Inflammatory macrophage treated with lipopolysaccharide for 1 hour (primary cell): Measurements from ENCODE around the gene LST1.
A peak's percentile ranks its signal among the peaks of the same experiment; 100 is the strongest.

ENCODE experiments used
- DNase-seq, 2 donors: peaks; one replicate each; pipeline ENCODE4 v3.0.0-alpha.2; 2020 to 2022

LST1 gene

DNA sequence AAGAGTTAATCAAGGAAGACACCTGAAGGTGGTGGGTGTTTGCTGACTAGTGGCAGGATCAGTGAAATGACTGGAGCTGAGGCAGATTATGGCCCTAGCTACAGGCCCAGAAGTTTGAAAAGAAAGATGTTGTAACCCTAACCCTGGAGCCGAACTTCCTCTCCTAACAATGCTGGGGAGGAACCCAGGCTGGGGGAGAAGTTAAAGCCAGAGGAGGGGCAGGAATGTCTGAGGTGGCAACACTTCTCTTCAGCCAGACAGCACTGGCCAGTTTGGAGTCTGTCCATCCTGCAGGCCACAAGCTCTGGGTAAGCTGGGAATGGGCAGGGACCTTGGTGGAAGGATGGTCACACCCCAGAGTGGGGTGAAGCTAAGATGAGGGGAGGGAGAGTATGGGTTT is at the start of gene LST1:
Gene LST1, plus strand, starts transcription at position 270 of the 400 bp plus-strand sequence. CDS start 1,023 bp downstream, outside the sequence.
- DNase-seq: peak; percentile 80 to 81

DNA sequence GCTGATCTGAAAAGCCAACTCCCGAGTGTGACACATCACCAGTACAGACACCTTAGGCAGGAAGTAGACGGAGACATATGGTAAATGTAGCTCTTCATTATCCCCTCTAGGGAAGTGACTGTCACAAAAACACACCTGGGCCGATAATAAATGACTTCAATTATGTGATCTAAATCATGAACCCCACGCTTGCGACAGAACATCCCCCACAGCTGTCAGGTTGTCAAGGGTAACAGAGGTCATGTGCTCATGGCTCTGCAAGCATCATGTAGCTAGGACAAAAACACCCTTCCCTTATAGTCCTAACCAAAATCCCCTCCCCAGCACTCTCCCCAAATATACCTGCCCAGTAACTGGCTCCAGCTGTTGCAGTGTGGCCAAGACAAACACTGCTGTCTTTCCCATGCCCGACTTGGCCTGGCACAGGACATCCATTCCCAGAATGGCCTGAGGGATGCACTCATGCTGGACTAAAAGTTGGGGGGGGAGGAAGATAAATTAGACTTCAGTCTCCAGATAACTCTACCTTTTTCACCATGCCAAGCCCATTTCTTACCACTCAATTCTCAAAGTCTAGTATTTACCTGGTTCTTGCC is 47.2 kb upstream of the LST1 start:
- DNase-seq: no peak

DNA sequence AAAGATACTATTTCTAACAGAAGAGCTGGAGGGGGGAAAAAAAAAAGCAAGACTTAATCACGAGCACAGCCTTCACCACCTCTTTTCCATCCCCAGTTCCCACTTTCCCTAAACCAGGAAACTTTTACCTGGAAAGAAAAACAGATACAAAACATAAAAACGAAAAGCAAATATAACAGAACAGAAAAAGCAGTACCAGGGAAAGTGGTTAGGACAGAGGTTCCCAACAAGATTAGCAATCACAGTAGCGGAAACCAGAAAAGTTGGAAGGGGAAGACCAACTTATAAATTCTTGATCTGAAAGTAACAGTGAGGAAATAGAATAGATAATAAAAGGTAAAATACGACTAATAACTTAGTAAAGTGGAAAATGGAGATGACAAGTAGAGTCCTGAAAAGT is 45.4 kb upstream of the LST1 start:
- no peak for DNase-seq

DNA sequence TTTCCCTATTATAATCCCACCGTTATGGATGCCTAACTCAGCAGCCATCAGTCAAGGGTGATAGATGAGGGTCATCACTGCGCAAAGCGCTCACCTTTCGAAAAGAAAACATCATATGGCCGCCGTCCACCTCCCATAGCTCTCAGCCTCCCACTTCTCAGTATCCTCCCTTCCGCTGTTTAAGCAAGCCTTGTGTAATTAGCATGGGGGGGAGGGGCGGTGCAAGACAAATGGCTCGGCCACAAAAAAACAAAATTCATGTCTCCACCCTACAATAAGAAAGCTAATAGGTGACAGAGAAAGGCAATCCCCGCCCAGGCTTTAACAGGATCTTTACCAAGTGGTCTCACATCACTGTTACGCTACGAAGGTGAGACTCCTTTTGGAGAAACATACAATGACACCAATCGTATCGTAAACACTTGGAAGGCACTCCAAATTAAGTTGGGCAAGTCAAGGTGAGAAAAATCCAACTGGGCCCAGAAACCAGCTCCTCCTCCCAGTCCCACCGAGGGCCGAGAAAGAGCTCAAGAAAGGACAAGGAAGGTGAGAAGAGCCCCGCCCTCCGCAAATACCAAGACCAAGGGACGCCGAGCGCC is 44.9 kb upstream of the LST1 start:
- DNase-seq: peak in 1 of 2 donors; percentile 66

DNA sequence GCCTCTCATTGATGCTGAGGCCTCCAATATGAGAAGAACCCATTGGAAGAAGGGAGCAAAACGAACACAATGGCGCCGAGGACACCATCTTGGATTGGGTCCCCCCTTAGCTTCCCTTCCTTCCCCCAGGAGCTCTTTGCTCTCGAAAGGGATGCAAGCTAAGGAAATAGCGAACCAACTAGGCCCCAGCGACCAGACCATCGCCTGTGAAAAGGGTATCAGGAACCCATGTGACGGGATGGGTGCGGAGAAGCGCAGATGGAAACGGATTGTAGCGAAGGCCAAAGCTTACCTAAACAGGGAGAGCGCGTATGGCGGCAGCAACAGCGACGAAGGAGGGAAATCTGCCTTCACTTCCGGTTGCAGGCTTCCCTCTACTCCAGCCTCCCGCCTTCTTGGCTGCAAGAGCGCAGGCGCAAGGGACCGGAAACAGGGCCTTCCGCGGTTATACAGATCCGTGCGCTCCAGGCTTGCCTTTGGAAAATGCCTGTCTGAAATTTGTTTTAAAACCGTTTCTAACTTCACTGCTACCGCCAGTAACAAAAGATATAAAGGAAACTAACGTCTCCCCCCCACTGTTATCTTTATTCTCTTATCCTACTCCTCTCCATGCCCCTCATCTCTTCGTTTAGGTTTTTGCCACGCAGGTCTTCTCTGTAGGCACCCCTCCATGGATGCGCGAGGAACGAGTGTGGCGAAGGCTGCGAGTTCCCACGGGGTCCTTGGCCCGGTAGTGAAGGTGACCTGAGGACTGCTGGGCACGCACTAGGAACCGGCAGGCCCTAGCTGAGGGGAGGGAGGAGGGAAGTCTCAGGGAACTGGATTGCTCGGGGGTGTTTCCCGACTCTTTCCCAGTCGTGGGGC is 44.2 kb upstream of the LST1 start, which contains the start of gene DDX39B:
Gene DDX39B, minus strand, starts transcription at position 346 of the 864 bp plus-strand sequence. CDS start 1,471 bp downstream, outside the sequence.
- DNase-seq: peak; percentile 95 to 96

DNA sequence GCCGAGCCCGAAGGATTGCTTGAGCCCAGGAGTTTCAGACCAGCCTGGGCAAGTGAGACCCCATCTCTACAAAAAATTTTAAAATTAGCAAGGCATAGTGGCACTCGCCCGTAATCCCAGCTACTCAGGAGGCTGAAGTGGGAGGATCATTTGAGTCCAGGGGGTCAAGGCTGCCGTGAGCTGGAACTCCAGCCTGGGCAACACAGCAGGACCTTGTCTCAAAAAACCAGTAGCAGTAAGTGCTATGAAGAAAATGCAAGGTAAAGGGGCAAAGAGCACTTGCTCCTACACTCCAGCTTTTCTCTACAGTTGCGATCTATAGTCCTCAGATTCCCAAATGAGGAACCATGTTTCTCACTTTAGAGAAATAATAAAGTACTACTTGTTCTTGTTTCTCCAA is 42.4 kb upstream of the LST1 start:
- DNase-seq: no peak

DNA sequence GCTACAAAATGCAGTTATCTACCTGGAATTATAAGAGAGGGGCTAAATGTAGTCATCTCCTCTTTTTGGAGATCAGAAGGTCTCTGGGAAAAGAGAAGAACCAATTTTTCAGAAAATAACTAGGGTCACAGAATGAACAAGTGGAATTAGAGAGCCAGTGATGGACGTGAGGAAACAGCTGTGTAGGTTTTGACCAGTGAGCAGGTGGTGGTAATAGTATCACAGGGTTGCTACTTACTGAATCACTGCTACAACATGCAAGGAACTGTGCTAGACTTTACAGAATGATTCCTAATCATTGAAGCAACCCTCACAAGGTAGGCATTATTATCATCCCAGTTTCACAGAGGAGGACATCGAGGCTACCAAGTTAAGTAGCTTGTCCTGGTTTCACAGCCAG is 41.4 kb upstream of the LST1 start:
- no peak for DNase-seq

DNA sequence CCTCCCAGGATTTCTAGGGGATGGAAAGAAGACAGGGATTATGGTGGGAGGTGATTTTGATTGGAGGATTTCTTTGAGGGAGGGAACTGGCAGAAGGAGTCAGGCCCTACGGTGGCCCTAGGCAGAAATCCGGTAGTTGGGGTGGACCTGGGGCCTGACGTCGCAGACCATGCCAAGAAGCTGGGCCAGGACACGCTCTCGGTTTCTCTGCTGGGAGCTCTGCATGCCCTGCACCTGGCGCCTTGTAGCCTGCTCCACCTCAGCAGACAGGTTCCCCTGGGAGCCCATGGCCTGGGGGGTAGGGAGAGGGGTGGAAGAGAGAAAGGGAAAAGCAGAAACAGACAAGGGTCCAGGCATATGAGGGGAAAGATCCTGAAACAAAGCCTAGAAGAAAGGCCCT is 40.8 kb upstream of the LST1 start:
- DNase-seq: no peak

DNA sequence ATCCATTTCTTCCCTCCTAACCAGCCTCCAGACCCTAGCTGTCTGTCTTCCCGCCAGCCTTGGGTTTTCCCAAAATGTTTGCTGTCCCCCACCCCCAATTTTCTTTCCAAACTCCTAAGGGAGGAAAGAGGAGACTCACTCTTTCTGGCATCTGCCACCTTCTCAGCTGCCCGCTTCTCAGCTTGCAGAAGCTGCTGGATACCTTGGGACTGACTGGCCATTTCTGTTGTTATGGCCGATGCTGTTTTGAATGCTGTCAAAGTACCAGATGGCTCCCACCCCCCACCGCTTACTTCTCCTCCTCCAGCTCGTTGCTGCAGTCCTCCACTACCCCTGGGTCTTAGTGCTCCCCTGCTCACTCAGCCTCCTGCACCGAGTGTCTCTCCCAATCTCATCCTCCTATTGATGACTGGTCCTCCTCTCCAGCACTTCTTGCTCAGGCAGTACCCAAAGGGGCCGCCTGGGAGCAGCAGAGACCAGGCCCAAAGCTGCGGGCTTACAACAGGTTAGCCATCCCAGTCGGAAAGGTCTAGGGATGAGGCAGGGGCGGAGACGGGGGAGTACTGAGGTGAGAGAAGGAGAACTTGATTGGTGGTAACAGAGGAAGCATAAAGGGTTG is 39.6 kb upstream of the LST1 start, which contains the start of gene ATP6V1G2:
Gene ATP6V1G2, minus strand, starts transcription at position 270 of the 619 bp plus-strand sequence. Its CDS starts 49 bp downstream, at position 221.
- peak; percentile 54 to 85 for DNase-seq

DNA sequence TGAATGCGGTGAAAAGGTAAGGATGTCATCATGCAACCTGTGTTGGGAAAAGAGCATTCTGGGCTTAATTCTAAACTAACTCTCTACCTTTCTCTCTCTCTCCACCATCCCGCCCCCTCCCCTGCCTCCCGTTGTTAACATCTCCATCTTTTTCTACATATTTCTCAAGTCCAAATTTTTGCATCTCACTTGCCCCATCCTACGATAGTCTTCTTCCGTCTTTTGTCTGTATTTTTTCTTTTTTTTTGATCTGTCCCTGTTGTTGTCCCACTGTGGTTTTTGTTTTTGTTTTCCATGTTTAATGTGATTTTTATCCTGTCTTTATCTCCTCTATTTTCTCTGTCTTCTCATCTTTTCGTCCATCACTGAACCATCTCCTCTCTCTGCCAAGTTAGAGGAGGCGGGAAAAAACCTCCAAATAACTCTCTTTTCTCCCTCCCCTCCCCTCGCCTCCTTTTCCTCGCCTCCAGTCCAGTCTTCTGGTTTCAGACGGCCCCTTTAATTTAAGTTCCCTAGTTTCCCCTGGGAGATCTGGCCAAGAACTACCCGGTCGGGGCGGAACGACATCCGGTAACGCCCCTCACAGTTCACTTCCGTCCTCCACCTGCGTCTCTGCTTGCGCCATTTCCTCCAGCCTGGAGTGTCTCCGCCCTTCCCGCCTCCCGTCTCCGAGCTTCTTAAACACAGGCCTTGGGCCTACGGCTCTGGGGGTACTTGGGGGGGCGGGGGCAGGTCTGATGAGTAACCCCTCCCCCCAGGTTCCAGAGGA is 38.9 kb upstream of the LST1 start, which contains the start of gene NFKBIL1:
Gene NFKBIL1, plus strand, starts transcription at position 651 of the 769 bp plus-strand sequence. Its CDS starts 87 bp downstream, at position 738.
- peak; percentile 93 to 94 for DNase-seq

DNA sequence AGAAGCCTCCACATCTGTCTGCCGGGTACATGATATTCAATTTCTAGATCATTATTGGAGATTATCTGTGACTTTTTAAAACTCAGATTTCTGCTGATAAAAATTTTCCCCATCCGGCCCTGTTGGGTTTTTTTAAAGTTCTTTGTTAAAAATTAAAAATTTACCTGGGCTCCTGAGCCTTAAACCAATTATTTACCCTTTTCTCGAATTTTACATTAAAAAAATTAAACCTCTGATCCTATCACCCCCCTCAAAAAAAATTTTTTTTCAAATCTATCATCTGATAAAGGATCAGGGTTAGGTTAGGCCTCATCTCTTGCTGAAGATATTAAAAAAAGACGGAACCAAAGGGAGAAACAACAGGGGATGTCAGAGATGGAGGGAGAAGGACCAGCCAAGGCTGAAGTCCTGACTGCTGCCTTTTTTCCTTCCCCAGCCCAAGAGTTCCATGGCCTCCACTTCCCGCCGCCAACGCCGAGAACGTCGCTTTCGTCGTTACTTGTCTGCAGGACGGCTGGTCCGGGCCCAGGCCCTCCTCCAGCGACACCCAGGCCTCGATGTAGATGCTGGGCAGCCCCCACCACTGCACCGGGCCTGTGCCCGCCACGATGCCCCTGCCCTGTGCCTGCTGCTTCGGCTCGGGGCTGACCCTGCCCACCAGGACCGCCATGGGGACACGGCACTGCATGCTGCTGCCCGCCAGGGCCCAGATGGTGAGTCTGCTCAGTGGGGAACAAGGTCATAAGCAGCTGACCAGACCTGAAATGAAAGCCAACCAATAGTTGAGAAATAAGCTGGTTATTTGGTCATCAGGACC is 38.1 kb upstream of the LST1 start:
- peak; percentile 34 to 60 for DNase-seq

DNA sequence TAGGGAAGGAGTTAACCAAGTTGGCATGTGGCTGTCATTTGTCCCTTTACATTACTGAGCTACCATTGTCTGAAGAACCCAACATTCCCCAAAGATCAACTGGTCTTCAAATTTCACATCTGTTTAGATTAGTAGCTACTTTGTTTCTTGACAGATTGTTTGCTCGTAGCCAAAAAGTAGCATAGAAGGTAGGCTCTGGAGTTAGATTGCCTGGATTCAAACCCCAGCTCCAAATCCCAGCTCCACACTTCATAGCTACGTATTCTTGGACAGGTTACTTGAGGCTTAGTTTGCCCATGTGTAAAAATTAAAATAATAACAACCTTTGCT is 37.6 kb upstream of the LST1 start:
- no peak for DNase-seq

DNA sequence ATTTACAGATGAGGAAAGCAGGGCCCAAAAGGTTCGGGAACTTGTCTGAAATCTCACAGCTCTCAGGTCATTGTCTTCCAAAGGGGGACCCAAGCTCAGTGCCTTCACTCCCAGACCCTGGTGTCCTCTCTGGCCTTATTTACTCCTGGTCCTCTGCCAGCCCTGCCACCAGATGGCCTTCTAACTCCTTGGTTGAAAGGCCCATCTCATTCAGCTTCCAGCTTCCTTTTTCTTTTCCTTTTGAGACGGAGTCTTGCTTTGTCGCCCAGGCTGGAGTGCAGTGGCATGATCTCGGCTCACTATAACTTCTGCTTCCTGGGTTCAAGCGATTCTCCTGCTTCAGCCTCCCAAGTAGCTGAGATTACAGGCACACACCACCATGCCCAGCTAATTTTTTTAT is 34.7 kb upstream of the LST1 start:
- DNase-seq: peak; percentile 85 to 89

DNA sequence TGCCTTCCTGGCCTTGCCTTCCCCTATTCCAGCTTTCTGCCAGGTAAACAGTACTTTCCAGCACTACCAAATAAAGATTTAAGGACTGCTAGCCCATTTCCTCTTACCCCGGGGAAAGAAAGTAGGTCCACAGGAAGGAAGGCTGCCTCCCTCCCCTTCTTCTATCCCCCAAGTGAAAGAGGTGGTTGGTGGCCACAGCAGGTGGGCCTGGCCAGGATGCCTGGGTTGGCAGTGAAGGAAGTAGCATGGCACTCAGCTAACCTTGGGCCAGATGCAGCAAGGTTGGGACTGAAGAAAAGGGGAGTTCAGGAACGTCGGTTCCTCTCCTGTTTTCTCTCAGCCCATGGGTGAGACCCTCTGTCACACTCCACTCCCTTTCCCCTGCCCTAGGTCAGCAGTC is 29.8 kb upstream of the LST1 start:
- DNase-seq: no peak

DNA sequence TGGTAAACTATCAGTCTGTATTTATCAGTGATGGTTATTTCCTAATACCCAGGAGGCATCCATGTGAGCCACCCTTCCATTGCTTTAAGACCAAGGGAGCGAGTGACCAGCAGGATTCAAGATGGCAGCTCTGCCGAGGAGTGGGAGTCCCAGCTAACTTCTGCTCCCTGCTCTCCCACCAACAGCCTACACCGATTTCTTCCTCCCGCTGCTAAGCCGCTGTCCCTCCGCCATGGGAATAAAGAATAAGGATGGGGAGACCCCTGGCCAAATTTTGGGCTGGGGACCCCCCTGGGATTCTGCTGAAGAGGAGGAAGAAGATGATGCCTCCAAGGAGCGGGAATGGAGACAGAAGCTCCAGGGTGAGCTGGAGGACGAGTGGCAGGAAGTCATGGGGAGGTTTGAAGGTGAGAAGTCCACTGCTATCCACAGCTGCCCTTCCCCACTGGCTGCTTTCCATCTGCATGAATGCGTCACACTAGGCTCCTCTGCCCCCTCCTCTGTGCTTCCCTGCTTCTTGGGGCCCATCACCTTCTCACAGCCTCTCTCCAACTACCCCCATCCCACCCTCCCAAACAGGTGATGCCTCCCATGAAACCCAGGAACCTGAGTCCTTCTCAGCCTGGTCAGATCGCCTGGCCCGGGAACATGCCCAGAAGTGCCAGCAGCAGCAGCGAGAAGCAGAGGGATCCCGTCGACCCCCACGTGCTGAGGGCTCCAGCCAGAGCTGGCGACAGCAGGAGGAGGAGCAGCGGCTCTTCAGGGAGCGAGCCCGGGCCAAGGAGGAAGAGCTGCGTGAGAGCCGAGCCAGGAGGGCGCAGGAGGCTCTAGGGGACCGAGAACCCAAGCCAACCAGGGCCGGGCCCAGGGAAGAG is 28.4 kb upstream of the LST1 start:
- no peak for DNase-seq

DNA sequence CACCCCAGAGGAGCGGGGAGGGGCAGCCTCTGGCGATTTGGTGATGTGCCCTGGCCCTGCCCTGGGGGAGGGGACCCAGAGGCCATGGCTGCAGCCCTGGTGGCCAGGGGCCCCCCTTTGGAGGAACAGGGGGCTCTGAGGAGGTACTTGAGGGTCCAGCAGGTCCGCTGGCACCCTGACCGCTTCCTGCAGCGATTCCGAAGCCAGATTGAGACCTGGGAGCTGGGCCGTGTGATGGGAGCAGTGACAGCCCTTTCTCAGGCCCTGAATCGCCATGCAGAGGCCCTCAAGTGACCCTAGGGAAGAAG is 27.8 kb upstream of the LST1 start:
- DNase-seq: no peak

DNA sequence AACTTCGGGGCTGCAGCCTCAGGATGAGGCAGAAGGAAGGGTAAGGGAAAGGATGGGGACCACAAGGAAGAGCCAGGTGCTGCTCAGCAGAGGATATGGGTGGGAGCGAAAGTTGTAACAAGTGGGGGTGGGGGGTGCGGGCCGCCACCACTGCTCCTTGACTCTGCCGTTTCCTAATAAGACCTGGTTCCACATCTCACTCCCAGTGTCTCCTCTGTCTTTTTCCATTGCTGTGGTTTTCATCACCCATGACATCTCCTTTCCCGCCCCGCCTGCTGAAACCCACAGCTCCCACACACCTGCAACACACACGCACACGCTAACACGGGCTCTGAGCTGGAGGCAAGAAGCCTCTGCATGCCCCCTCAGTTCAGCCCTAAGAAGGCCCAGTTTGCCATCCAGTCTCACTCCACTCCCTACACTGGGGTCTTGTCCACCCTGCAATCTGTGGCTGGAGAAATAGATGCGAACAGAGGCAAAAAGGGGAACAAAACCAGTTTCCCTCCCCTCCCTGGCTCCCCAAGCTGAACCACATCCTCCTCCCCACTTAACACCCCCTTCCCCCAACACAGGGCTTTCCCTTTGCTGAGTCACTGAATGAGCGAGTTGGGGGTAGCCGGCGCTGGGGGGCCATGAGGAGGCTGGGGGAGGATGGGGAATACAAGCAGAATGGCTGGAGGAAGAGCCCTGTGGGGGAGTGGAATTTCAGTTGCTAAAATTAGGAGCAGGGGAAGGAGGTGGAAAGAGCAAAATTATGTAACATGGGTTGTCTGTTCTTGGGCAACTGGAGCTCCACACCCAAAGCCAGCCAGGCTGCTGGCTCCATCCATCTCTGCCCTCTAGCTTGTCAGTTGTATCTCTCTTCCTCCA is 27.2 kb upstream of the LST1 start:
- peak; percentile 98 to 99 for DNase-seq

DNA sequence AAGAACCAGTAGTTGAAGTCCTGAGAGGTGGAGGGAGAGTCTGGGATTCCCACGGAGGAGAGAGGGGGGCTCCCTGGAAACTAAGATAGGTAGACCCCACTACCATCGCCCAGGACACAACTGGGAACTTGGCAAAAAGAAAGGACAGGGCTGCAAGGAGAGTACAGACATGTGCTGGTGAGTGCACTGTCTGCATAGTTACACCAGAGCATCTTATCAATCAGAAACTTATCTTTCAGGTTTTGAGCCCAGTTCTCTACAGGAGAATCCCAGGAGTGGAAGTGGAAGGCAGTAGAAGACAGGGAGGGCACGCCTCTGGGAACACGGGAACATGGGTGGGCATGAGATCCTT is 26.5 kb upstream of the LST1 start:
- no peak for DNase-seq

DNA sequence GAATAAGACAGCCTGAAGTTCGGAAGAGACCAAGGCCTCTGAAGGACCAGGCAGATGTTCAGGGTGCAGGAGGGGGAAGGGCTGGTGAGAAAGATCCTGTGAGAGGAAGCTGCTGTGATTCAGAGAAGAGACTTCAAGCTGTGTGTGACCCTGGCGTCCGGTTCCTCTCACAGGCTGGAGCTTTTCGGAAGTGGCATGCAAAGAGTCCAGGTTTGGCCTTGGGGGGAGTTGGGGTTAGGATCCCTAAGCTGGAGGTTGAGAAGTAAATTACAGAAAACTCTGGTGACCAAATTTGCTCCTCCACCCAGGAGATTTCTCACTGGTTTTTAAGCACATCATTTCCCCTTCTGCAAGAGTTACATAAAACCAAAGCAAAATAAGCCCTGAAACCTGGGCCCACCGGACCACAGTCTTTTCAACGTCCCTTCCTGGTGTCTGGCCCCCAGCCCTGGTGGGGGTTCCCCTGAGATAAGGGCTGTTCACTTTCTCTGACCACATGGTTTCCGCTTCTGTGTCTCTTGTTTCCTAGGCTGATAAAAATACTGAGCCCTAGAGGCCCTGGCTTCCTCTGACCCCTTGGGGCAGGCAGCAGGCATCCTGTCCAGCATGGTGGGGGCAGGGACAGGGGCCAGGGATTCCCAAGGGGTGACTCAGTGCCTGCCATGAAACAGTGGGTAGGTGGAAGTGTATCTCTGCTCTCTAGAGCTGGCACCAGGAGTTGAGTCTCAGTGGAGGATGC is 25.9 kb upstream of the LST1 start:
- DNase-seq: peak; percentile 89 to 94
